GM13976 (cell line): ENCODE data around the gene HS3ST3B1.

Experiments used
- DNase-seq: peaks from one replicate; pipeline ENCODE4 v3.0.0; 2012; ENCODE audit warnings: low spot score
- in situ Hi-C: fragments of 300-500 bp; cut with MboI; formaldehyde crosslinking; loops from one replicate; pipeline ENCODE4 v1.12.0; 2022; ENCODE audit warnings: low sequenced_read_pairs, mixed read lengths, inconsistent platforms; ENCODE audit not compliant: unreplicated experiment
- TF ChIP-seq, protein P1 (sequence below): IDR thresholded peaks from 2 replicates; pipeline ENCODE4 v1.5.1; 2012; ENCODE audit warnings: borderline replicate concordance, mild to moderate bottlenecking; ENCODE audit not compliant: insufficient read depth; ENCODE audit errors: extremely low read depth, missing control alignments, control extremely low read depth

HS3ST3B1 gene

DNA sequence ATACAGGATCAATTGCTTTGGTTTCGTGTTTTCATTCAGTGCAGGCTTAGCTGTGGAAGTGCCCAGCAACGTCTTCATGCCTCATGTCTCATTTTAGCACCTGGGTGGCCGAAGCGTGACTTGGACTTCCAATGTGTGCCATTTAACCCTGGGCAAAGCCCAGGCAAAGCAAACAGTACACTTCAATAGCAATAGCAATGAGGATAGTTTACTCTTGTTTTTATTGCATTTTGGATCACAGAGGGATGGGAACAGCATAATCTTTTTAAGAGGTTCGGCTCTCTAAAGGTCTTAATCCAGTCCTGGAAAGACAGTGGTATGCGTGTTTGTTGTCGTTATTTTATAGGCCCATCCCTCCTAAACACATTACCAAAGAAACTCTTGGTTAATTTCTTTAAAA, 86.2 kb downstream of the HS3ST3B1 start:
- in situ Hi-C loops = no loop called here
- no peak for DNase-seq
- TF ChIP-seq, protein P1, sequence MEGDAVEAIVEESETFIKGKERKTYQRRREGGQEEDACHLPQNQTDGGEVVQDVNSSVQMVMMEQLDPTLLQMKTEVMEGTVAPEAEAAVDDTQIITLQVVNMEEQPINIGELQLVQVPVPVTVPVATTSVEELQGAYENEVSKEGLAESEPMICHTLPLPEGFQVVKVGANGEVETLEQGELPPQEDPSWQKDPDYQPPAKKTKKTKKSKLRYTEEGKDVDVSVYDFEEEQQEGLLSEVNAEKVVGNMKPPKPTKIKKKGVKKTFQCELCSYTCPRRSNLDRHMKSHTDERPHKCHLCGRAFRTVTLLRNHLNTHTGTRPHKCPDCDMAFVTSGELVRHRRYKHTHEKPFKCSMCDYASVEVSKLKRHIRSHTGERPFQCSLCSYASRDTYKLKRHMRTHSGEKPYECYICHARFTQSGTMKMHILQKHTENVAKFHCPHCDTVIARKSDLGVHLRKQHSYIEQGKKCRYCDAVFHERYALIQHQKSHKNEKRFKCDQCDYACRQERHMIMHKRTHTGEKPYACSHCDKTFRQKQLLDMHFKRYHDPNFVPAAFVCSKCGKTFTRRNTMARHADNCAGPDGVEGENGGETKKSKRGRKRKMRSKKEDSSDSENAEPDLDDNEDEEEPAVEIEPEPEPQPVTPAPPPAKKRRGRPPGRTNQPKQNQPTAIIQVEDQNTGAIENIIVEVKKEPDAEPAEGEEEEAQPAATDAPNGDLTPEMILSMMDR = no peak

DNA sequence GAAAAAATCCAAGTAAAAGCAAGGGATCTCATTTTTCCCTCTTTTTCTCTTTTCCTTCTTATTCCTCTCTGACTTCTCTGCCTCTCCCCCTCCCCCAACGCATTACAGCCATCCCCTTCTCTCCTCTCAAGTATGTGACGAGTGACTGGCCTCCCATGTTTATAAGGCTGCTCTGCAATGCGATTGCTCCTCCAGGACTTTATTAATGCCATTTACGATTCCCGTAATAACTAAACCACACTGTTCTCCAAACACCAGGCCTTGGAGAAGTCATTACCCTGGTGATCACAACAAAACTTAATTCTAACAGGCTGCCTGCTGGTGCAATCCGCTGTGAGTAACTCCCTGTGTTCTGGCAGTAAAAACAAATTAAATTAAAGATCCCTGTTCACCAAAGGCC, 88.8 kb downstream of the HS3ST3B1 start:
- DNase-seq = no peak
- TF ChIP-seq, protein P1 = no peak
- in situ Hi-C loops = no loop called here

DNA sequence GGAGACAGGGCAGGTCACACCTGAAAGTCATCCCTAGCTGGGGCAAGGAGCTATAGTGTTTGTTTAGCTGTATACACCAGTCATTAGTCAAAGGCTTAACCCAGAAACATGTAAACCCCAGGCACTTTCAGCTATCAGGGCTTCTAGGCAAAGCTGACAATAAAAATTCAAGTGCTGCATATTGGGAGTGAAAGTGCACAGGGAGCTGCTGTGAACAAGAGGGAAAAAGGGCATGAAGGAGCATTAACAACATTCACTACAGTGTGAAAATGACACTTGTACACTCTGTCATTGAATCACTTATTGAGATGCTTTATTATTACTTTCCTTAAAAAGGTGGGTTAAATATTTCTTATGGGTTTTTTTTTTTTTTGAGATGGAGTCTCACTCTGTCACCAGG, 92.8 kb downstream of the HS3ST3B1 start:
- in situ Hi-C loops = no loop called here
- no peak for DNase-seq
- TF ChIP-seq, protein P1 = no peak

DNA sequence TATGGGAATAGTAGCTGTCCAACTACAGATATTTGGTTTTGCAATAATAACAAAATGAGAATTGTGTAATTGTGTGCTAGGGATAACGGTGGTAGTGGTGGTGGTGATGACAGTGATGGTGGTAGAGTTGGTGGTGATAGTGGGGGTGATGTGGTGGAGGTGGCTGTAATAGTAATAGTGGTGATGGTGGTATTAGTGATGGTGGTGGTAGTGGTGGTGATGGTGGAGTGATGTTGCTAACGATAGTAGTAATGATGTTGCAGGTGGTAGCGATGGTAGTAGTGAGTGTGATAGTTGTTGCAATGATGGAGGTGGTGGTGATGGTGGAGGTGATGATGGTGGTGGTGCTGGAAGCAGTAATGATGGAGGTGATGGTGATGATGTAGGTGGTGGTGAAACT, 94.4 kb downstream of the HS3ST3B1 start:
- DNase-seq = no peak
- in situ Hi-C loops = no loop called here
- TF ChIP-seq, protein P1 = no peak

DNA sequence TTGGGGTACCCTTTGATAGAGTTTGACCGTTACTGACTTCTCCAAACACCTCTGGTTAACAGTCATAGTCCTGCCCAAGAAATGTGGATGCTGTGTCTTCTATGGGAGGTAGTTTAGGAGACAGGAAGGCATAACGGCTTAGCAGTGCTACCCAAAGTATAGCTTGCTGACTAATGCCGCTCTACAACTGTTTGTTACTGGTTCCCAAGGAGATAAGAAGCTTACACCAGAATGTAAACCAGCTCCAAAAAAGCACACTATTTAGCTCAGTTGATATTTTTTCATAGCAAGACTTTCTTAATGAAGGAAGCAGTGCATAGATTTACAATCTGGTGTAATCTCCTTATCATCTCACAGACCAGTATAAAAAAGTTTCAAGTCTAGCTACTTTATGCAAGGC, 95.7 kb downstream of the HS3ST3B1 start:
- no peak for DNase-seq
- in situ Hi-C loops = no loop called here
- TF ChIP-seq, protein P1 = no peak

- in situ Hi-C loops = no loop called here
- DNase-seq = no peak
- TF ChIP-seq, protein P1 = no peak
Measured at GRCh38 chr17:14398766-14399165, 97.9 kb downstream of the HS3ST3B1 start.
